H1 (cell line): ENCODE data around the gene FKBP1A. TPM values are rescaled to one million over a fixed set of nuclear protein-coding genes. Genes with fewer than 3 reads are reported as not detected.

Experiments
- CHD1 ChIP-seq: IDR thresholded peaks from 2 replicates; pipeline ENCODE4 v1.6.1; 2012; ENCODE audit warnings: low read depth, low read length, improper control_type of control experiment
- SAP30 ChIP-seq: fragments of 300-600 bp; sonication (generic); IDR thresholded peaks from 2 replicates; pipeline ENCODE4 v1.7.1; 2012; ENCODE audit warnings: low read length, moderate library complexity, mild to moderate bottlenecking, inconsistent platforms; ENCODE audit not compliant: insufficient read depth, insufficient replicate concordance
- SIX5 ChIP-seq: IDR thresholded peaks from 2 replicates; pipeline ENCODE4 v1.6.1; 2011; ENCODE audit warnings: mild to moderate bottlenecking, low read depth, low read length
- SP1 ChIP-seq: IDR thresholded peaks from 2 replicates; pipeline ENCODE4 v1.6.1; 2011; ENCODE audit warnings: low read depth, low read length
- SUZ12 ChIP-seq: fragments of 200-600 bp; sonication (generic); IDR thresholded peaks from 2 replicates; pipeline ENCODE4 v1.6.1; 2012; ENCODE audit warnings: mild to moderate bottlenecking, inconsistent platforms, low read length, moderate library complexity, mixed read lengths
- TAF1 ChIP-seq: IDR thresholded peaks from 2 replicates; pipeline ENCODE4 v1.6.1; 2011; ENCODE audit warnings: mild to moderate bottlenecking, low read depth, low read length
- polyA plus RNA-seq, 7 experiments: library from polyadenylated mRNA; depleted of rRNA in 3 of 7; stranded (reverse) in 5 of 7; unstranded in 2 of 7; fragments of >200 nt in 5 of 7; fragments of 200-250 nt in 2 of 7; gene quantifications; 1 replicate in 5 of 7; 2 replicates in 1 of 7; 4 replicates in 1 of 7; pipeline versions ENCODE4 v1.2.1 to v1.2.3, GENCODE V29; 2011 to 2013; ENCODE audit warnings: missing spikeins in 2 of 7, mixed read lengths in 2 of 7
- total RNA-seq: library from RNA; stranded (reverse); fragmentation: NEBNext Ultra II Directional; extraction: Animal tissue kit (Norgen Biotek cat#: 25700); gene quantifications from 2 replicates; pipeline ENCODE4 v1.2.1, GENCODE V29; 2021

FKBP1A gene
- total and polyA plus RNA-seq, 2 of the 8 experiments (the other 6 are each of a cell fraction or from before 2014, with no cell fraction given) = 250 to 685 TPM

DNA sequence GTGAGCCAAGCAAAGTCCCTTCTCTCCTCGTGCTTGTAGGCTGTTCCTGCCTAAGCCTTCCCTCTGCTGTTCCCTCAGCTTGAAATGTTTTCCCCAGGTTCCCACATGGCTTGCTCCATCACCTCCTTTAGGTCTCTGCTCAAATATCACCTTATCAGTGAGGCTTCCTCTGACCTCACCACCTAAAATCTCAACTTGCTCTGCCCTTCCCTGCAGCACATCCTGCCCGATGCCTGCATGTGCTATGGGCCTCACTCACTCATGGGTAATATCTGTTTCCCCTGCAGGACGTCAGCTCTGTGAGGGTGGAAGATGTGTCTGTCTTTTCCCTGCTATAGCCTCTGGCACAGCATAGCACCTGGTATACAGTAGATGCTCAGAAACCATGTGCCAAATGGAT is 29.9 kb upstream of the FKBP1A start (continued):
- TF ChIP-seq SIX5 (no peak), TAF1 (no peak), SUZ12 (no peak), CHD1 (no peak), SP1 (no peak), SAP30 (no peak)
- TF ChIP-seq, all 59 proteins: peak for 0
